ENCODE results near the gene TFR2.

The TFR2 gene

DNA sequence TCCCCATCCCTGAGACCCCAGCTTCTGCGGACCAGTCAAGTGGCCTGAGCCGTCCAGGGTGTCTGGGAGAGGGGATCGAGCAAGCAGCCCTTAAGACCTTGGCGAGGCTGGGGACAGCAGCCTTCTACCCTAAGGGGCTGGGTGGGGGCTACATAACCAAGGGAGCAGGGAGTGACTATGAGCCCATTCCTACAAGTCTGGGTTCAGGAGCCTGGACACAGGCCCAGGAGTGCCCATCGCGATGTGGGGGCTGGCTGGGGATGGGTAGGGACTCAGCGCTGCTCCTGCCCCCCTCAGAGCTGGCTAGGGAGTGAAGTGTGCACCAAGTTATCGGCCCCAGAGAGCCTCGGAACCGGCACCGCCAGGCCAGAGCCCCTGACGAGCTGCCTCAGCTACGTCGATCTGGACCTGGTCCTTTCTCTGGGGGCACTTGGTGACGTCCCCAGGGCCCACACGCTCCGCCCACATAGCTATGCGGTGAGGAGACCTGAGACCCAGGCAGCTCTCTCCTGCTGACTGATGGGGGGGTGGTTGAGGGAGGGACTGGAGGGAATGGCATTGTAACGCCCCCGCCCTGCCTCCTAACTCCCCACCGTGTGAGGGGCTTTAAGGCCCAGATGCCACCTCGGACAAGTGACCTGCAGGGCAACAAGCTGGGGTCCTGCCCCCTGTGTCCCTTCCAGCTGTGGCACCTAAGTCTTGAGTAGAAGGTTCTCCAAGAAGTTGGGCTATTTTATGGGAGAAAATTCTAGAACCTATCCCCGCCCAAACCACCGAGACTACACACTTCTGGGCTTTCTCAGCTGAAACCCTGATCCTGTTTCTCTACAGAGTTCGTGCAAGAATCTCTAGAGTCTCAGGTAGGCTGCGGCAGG lies 70.2 kb downstream of the TFR2 start:
- peak in 1 of 3 experiments; percentile 44 for DNase-seq

Measured in NCI-H1417 (cell line).